ENCODE results near the gene RECQL.

DNA sequence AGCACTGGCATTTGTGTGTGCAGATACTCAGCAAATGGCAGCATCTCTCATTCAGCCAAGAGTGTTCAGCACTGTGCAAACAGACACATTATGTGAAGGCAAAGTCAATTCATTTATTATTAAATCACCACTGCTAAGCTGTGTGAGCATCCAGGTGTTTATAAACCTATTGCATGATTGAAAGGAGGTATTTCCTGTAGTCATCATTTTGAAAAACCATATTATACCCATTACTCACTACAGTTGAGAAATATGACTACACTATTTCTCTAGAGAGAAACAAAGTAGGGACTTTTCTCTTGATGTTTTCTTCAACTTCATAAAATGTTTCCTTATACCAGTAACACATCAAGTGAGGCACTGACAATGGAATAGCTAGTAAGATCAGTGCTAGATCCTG, 38.4 kb upstream of the RECQL start:
- TF ChIP-seq CTCF (optimal IDR thresholded peaks at IDR 0.05 in 1 of 3, IDR thresholded peaks at IDR 0.05 in 1 of 3, conservative IDR thresholded peaks at IDR 0.05 in 1 of 3; ENCODE audit: extremely low read depth in 1 of 3, insufficient read depth in 2 of 3, low read length in 3 of 3) (no peak), EZH2 (IDR thresholded peaks at IDR 0.05; ENCODE audit: low read length) (no peak)

Data from keratinocyte (primary cell).